ENCODE data around the gene HERC3. TPM values are rescaled to one million over a fixed set of nuclear protein-coding genes. Genes with fewer than 3 reads are reported as not detected.

HERC3 gene
- total RNA-seq, 1 experiment from 2014 or later = 5.5 TPM

DNA sequence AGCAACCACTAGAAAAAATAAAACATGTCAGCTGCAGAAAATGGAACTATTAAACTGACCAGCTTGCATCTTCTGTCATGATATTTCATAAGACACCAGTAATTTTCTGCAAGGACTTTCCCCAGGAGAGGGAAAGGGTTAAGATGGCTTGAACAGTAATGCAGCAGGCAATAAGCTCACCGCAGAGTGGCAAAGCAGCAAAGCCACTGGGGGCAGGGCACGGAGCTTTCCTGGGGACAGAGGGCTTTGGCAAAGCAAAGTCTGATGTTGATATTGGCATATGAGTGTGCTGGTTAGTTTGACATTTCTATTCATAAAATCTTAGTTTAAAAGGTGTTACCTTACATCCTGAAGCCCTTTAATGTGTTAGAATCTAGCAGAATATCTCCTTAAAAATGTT is 160.5 kb downstream of the HERC3 start:
- DNase-seq (ENCODE audit: low spot score) (no peak), ATAC-seq (no peak)
- H3K36me3 Mint-ChIP-seq = peaks cover 28% of the 10 kb centered on the region
- TF ChIP-seq ATF1 (CRISPR knock-in tag; IDR thresholded peaks at IDR 0.05) = no peak
- TF ChIP-seq, protein P1, sequence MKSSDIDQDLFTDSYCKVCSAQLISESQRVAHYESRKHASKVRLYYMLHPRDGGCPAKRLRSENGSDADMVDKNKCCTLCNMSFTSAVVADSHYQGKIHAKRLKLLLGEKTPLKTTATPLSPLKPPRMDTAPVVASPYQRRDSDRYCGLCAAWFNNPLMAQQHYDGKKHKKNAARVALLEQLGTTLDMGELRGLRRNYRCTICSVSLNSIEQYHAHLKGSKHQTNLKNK (CRISPR knock-in tag; IDR thresholded peaks at IDR 0.05) = no peak
- TF ChIP-seq, protein P2, sequence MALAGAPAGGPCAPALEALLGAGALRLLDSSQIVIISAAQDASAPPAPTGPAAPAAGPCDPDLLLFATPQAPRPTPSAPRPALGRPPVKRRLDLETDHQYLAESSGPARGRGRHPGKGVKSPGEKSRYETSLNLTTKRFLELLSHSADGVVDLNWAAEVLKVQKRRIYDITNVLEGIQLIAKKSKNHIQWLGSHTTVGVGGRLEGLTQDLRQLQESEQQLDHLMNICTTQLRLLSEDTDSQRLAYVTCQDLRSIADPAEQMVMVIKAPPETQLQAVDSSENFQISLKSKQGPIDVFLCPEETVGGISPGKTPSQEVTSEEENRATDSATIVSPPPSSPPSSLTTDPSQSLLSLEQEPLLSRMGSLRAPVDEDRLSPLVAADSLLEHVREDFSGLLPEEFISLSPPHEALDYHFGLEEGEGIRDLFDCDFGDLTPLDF (CRISPR knock-in tag; IDR thresholded peaks at IDR 0.05) = no peak
- TF ChIP-seq PRRX2 (CRISPR knock-in tag; IDR thresholded peaks at IDR 0.05) = no peak
- no peak for TF ChIP-seq ELF4 (CRISPR knock-in tag; IDR thresholded peaks at IDR 0.05; ENCODE audit: low read depth)
- TF ChIP-seq KAT7 (CRISPR knock-in tag; IDR thresholded peaks at IDR 0.05; ENCODE audit: borderline replicate concordance) = no peak
- no peak for TF ChIP-seq ZNF416 (CRISPR knock-in tag; IDR thresholded peaks at IDR 0.05)
- TF ChIP-seq ZNF263 (CRISPR knock-in tag; IDR thresholded peaks at IDR 0.05; ENCODE audit: low read depth) = no peak
- TF ChIP-seq FOXP1 (CRISPR knock-in tag; IDR thresholded peaks at IDR 0.05; ENCODE audit: borderline replicate concordance) = no peak
- no peak for TF ChIP-seq ZNF219 (CRISPR knock-in tag; IDR thresholded peaks at IDR 0.05; ENCODE audit: borderline replicate concordance)
- no peak for TF ChIP-seq HMGA2 (CRISPR knock-in tag; IDR thresholded peaks at IDR 0.05)
- TF ChIP-seq RELA (CRISPR knock-in tag; IDR thresholded peaks at IDR 0.05; ENCODE audit: borderline replicate concordance) = no peak
- TF ChIP-seq ESRRA (CRISPR knock-in tag; IDR thresholded peaks at IDR 0.05; ENCODE audit: borderline replicate concordance) = no peak
- TF ChIP-seq, protein P3, sequence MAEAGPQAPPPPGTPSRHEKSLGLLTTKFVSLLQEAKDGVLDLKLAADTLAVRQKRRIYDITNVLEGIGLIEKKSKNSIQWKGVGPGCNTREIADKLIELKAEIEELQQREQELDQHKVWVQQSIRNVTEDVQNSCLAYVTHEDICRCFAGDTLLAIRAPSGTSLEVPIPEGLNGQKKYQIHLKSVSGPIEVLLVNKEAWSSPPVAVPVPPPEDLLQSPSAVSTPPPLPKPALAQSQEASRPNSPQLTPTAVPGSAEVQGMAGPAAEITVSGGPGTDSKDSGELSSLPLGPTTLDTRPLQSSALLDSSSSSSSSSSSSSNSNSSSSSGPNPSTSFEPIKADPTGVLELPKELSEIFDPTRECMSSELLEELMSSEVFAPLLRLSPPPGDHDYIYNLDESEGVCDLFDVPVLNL (CRISPR knock-in tag; IDR thresholded peaks at IDR 0.05; ENCODE audit: borderline replicate concordance, low read depth) = no peak
- no peak for TF ChIP-seq RORB (CRISPR knock-in tag; IDR thresholded peaks at IDR 0.05)
- POLR2A ChIA-PET = no interaction called here
- H3K9me3 Mint-ChIP-seq = no peaks in the 10 kb centered on the region
- H3K27me3 Mint-ChIP-seq (ENCODE audit: low read depth) = no peaks in the 10 kb centered on the region
- H3K27ac Mint-ChIP-seq = no peak overlapping the region
- CTCF ChIA-PET = interaction anchor here (0.6 to 1.2 kb wide), 2 partner anchors 13 to 46 kb away, joined by 3 to 5 read pairs; no protein-coding TSS in a partner anchor
- H3K4me3 Mint-ChIP-seq = no peak overlapping the region
- peaks cover 2% of the 10 kb centered on the region for H3K4me1 Mint-ChIP-seq

DNA sequence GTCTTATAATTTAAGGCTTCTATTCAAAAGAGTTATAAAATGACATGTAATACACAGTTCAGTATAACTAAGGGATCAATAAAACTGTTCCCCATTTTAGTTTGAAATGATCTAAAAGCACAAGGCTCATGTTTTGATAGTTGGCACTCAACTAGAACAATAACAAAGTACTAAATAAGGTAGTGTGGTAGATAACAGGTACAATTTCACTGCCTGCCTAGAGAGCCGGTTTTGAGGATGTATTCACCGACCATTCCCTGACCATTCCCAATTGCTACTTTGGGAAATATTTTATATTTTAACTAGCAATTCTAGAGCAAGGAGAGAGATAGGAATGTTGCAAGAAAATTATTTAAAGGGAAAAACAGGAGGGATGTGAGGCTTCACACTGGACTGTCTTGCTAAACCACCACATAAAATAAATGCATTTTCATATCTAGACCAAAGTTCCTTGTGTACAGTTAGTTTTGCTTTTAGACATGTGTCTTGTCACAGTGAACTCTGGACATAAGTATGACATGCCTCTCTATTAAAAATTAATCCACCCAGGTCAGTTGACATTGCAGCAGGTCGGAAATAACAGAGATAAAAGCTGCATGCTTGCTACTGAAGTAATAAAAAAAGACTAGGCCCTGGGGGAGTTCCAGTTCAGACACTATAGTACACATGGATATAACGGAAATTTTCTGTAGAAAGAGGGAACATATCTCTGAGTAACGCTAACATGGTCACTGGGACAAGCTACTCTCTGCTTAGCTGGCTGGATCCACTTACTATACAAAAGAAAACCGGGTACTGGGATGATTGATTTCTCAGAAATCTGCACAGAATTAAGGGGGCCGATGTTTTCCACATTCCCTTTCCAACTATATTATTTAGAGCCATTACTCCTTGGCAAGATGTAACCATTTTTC is 161.6 kb downstream of the HERC3 start:
- ChIA-PET POLR2A (no interaction called here), CTCF (no interaction called here)
- Mint-ChIP-seq H3K27ac (no peak overlapping the region), H3K27me3 (ENCODE audit: low read depth) (no peaks in the 10 kb centered on the region), H3K4me3 (no peak overlapping the region), H3K36me3 (peaks cover 18% of the 10 kb centered on the region), H3K4me1 (peaks cover 14% of the 10 kb centered on the region), H3K9me3 (no peaks in the 10 kb centered on the region)
- ATAC-seq (no peak), DNase-seq (ENCODE audit: low spot score) (no peak)
- TF ChIP-seq, protein P3 (CRISPR knock-in tag; IDR thresholded peaks at IDR 0.05; ENCODE audit: borderline replicate concordance, low read depth) = no peak
- TF ChIP-seq NFYB (CRISPR knock-in tag; conservative IDR thresholded peaks at IDR 0.05; ENCODE audit: low read depth) = no peak
- TF ChIP-seq, protein P4, sequence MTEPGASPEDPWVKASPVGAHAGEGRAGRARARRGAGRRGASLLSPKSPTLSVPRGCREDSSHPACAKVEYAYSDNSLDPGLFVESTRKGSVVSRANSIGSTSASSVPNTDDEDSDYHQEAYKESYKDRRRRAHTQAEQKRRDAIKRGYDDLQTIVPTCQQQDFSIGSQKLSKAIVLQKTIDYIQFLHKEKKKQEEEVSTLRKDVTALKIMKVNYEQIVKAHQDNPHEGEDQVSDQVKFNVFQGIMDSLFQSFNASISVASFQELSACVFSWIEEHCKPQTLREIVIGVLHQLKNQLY (CRISPR knock-in tag; IDR thresholded peaks at IDR 0.05) = no peak
- TF ChIP-seq IRF2 (CRISPR knock-in tag; IDR thresholded peaks at IDR 0.05; ENCODE audit: borderline replicate concordance, low read depth) = no peak
- TF ChIP-seq FOXP1 (CRISPR knock-in tag; IDR thresholded peaks at IDR 0.05; ENCODE audit: borderline replicate concordance) = no peak
- no peak for TF ChIP-seq ZNF138 (CRISPR knock-in tag; conservative IDR thresholded peaks at IDR 0.05)
- no peak for TF ChIP-seq EMX1 (CRISPR knock-in tag; IDR thresholded peaks at IDR 0.05)
- no peak for TF ChIP-seq ZNF232 (CRISPR knock-in tag; IDR thresholded peaks at IDR 0.05)
- TF ChIP-seq, protein P5, sequence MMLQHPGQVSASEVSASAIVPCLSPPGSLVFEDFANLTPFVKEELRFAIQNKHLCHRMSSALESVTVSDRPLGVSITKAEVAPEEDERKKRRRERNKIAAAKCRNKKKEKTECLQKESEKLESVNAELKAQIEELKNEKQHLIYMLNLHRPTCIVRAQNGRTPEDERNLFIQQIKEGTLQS (CRISPR knock-in tag; conservative IDR thresholded peaks at IDR 0.05) = no peak

All from WTC11 (cell line).